ENCODE results near the gene CRYBG1.

CRYBG1 gene

GRCh38 chr6:106612671-106613416, 252.3 kb downstream of the CRYBG1 start:
- no peak for DNase-seq

GRCh38 chr6:106613590-106613989, 253.1 kb downstream of the CRYBG1 start:
- DNase-seq: no peak

- no peak for DNase-seq
These were observed 253.6 kb downstream of the CRYBG1 start for GRCh38 chr6:106614166-106614565.

GRCh38 chr6:106614592-106615257, 254.2 kb downstream of the CRYBG1 start:
- no peak for DNase-seq

GRCh38 chr6:106617302-106617701, 256.8 kb downstream of the CRYBG1 start:
- DNase-seq: no peak

- no peak for DNase-seq
These were observed 257.3 kb downstream of the CRYBG1 start for GRCh38 chr6:106617857-106618256.

- DNase-seq: no peak
These were observed 257.8 kb downstream of the CRYBG1 start for GRCh38 chr6:106618324-106618723.

- no peak for DNase-seq
These were observed 258.7 kb downstream of the CRYBG1 start for GRCh38 chr6:106619223-106619622.

- no peak for DNase-seq
These were observed 260.6 kb downstream of the CRYBG1 start for GRCh38 chr6:106620931-106621672.
